Ramos (cell line): ENCODE measurements around the gene ARHGEF33.

Experiments used
- in situ Hi-C: fragments of 300-500 bp; cut with MboI; formaldehyde crosslinking; loops from one replicate; pipeline ENCODE4 v1.14.3; 2022; ENCODE audit warnings: low sequenced_read_pairs; ENCODE audit not compliant: unreplicated experiment

The ARHGEF33 gene

GRCh38 chr2:38889575-38889974 is at the start of gene ARHGEF33:
Gene ARHGEF33 (plus strand): TSS chr2:38889875. CDS start chr2:38919448, 29,573 bp downstream.
- in situ Hi-C loops, result no loop called here

- in situ Hi-C loops, result no loop called here
These were observed 39.6 kb upstream of the ARHGEF33 start for GRCh38 chr2:38850045-38850444.

GRCh38 chr2:38856165-38856564 is 33.5 kb upstream of the ARHGEF33 start:
- in situ Hi-C loops, result no loop called here

GRCh38 chr2:38862476-38862875 is 27.2 kb upstream of the ARHGEF33 start:
- in situ Hi-C loops, result no loop called here

- in situ Hi-C loops, result no loop called here
These were observed 26.5 kb upstream of the ARHGEF33 start for GRCh38 chr2:38863061-38863695.

- in situ Hi-C loops, result no loop called here
These were observed 22.8 kb upstream of the ARHGEF33 start for GRCh38 chr2:38866773-38867443.

GRCh38 chr2:38871432-38871831 is 18.2 kb upstream of the ARHGEF33 start:
- in situ Hi-C loops, result no loop called here

- in situ Hi-C loops, result no loop called here
These were observed 15.9 kb upstream of the ARHGEF33 start for GRCh38 chr2:38873763-38874162.

GRCh38 chr2:38875227-38875575 is 14.5 kb upstream of the ARHGEF33 start:
- in situ Hi-C loops, result no loop called here

GRCh38 chr2:38875576-38876367 is 13.9 kb upstream of the ARHGEF33 start, which contains the start of the genes DHX57 and MORN2:
Gene DHX57 (minus strand): TSS chr2:38875934. CDS start chr2:38868405, 7,529 bp downstream.
Gene MORN2 (plus strand): TSS chr2:38875976.
- in situ Hi-C loops, result no loop called here

- in situ Hi-C loops, result no loop called here
These were observed 13.3 kb upstream of the ARHGEF33 start for GRCh38 chr2:38876407-38876806.

GRCh38 chr2:38886063-38886462 is 3.6 kb upstream of the ARHGEF33 start:
- in situ Hi-C loops, result no loop called here

GRCh38 chr2:38887347-38887746 is 2.3 kb upstream of the ARHGEF33 start:
- in situ Hi-C loops, result no loop called here

- in situ Hi-C loops, result no loop called here
These were observed 1.6 kb upstream of the ARHGEF33 start for GRCh38 chr2:38887902-38888554.

GRCh38 chr2:38889045-38889444 is 630 bp upstream of the ARHGEF33 start:
- in situ Hi-C loops, result no loop called here

GRCh38 chr2:38892819-38893218 is 3.1 kb downstream of the ARHGEF33 start:
- in situ Hi-C loops, result no loop called here

GRCh38 chr2:38898256-38898655 is 8.6 kb downstream of the ARHGEF33 start:
- in situ Hi-C loops, result no loop called here

GRCh38 chr2:38900726-38901125 is 11.1 kb downstream of the ARHGEF33 start:
- in situ Hi-C loops, result no loop called here

- in situ Hi-C loops, result no loop called here
These were observed 15.6 kb downstream of the ARHGEF33 start for GRCh38 chr2:38905251-38905650.

GRCh38 chr2:38907242-38907641 is 17.6 kb downstream of the ARHGEF33 start:
- in situ Hi-C loops, result no loop called here
